NCI-H1092 treated with DMSO at 0.1 percent for 48 hours (cell line): ENCODE results near the gene ARMH3.
"Not testable (repeated sequence)": the region's sequence is repeated elsewhere in the genome, so short reads cannot be mapped to it uniquely, and the experiment has no call there.

ENCODE experiments used
- DNase-seq: peaks from one replicate; lab custom pipeline; 2025; lab: John Stamatoyannopoulos, UW

Gene ARMH3, protein sequence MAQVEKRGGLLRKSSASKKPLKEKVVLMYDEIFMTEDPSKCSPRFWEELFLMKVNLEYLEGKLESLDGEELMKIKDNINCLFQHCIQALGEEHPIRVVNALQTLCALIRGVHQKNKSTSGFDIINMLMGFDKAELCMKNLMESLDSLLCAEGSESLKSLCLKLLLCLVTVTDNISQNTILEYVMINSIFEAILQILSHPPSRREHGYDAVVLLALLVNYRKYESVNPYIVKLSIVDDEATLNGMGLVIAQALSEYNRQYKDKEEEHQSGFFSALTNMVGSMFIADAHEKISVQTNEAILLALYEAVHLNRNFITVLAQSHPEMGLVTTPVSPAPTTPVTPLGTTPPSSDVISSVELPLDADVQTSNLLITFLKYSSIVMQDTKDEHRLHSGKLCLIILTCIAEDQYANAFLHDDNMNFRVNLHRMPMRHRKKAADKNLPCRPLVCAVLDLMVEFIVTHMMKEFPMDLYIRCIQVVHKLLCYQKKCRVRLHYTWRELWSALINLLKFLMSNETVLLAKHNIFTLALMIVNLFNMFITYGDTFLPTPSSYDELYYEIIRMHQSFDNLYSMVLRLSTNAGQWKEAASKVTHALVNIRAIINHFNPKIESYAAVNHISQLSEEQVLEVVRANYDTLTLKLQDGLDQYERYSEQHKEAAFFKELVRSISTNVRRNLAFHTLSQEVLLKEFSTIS

GRCh38 chr10:102055647-102056419 lies at the start of gene ARMH3:
Gene ARMH3, minus strand, starts transcription at chr10:102056173. Its CDS starts 16,059 bp downstream, at chr10:102040114.
- DNase-seq = peak; percentile 89

DNA sequence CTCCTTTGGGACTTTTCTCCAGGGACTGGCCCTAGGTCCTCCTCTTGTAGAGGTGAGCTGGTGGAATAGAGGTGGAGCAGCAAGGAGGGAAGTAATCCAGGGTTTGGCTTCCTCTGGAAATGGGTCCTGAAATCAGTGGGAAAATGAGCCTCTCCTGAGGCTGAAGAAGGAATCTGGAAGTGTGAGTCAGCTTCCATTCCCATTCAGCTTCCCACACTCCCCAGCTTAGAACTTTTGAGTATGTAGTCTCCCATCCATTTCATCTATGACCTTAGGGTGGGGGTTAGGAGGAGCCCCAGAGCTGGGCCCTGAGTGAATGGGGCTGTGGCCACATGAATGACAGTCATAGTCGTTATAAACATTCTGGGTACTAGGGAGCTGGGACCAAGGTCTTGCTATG lies 46.4 kb upstream of the ARMH3 start:
- no peak for DNase-seq

DNA sequence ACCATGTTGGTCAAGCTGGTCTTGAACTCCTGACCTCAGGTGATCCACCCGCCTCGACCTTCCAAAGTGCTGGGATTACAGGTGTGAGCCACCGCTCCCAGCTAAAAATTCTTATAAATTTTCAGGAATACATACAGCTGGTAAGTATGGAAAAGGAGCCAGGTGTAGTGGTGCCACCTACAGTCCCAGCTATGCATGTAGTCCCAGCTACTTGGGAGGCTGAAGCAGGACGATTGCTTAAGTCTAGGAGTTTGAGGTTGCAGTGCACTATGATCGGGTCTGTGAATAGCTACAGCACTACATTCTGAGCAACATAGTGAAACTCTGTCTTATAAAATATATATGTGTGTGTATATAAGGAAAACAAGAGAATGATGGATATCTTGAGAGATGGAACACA lies 45.2 kb upstream of the ARMH3 start:
- DNase-seq = no peak

DNA sequence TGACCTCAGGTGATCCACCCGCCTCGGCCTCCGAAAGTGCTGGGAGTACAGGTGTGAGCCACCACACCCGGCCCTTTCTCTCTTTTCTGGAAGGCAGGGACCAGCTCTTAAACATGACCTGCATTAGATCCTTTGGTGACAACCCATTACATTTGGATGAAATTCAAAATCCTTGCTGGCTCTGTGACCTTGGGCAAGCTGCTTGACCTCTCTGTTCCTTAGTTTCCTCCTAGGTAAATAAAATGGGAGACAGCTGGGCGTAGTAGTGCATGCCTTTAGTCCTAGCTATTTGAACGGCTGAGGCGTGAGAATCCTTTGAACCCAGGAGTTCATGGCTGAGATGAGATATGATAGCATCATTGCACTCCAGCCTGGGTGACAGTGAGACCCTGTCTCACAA lies 40.5 kb upstream of the ARMH3 start:
- no peak for DNase-seq

DNA sequence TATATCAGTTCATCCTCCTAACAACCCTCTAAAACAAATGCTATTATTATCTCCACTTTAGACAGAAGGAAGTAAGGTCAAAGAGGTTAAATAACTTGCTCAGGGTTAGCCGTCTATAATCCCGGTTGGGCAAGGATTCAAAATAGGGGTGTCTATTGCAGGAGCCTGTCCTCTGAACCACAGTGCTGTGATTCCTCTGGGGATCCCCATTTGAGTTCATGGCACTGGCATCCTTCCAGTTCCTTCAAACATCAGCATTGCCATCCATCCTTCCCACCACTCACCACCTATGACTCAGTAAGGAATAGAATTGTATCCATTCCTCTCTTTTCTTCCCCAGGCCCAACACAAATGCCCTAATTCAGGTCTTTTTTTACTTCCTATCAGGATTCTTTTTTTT lies 34.8 kb upstream of the ARMH3 start:
- no peak for DNase-seq

- no peak for DNase-seq
These were observed 30.2 kb upstream of the ARMH3 start for GRCh38 chr10:102086196-102086595.

DNA sequence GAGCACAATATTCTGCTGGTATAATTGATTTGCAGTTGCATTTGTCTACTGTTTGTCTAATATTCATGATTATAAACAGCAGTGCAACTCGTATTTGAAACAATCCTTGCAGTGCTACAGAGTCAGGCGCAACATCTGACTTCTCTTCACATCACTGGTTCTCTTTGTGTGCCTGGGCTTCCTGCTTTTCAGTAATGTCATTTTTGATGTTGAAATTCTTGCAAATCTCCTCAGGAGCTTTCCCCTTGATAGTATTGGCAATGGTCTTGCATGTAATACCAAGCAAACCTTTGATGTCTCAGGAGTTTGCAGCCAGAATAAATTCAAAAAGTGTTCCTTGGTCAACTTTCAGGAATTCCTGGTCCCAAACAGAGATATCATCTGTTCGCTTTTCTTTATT lies 29.4 kb upstream of the ARMH3 start:
- no peak for DNase-seq

GRCh38 chr10:102083541-102083940 lies 27.6 kb upstream of the ARMH3 start:
- no peak for DNase-seq

DNA sequence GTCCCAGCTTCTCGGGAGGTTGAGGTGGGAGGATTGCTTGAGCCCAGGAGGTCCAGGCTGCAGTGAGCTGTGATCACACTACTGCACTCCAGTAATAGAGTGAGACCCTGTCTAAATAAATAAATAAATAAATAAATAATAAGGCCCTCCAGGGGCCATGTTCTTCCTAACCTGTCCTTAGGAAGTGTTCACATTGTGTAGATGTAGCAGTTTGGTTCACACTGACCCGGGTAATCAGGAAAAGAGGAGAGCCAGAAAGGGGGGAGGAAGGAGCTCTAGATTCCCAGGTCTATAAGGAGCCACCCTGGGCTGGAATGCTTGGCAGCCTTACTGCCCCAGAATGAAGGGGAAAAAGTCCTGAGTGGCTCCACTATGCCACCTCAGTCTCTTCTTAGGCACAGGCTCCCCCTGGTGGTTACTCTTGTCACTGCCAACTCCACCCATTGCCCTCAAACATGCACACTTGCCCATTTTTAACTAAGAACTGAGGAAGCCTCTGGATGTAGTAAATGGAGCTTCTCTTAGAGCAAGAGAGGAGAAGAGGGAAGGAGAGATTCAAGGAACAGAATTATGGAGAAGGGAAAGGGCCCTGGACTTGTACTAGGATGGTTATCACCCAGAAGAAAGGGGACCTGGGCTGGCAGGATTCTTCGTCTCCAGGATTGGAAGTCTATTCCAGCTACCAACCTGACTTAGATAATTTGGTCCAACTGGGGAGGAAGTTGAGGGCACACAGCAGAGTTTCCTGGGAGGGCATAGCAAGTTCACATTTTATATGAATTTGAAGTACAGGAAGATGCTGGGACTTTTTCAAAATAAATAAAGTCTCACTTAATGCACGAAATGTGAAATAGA lies 16.9 kb upstream of the ARMH3 start:
- peak; percentile 60 for DNase-seq

GRCh38 chr10:102069071-102069470 lies 13.1 kb upstream of the ARMH3 start:
- DNase-seq = no peak

DNA sequence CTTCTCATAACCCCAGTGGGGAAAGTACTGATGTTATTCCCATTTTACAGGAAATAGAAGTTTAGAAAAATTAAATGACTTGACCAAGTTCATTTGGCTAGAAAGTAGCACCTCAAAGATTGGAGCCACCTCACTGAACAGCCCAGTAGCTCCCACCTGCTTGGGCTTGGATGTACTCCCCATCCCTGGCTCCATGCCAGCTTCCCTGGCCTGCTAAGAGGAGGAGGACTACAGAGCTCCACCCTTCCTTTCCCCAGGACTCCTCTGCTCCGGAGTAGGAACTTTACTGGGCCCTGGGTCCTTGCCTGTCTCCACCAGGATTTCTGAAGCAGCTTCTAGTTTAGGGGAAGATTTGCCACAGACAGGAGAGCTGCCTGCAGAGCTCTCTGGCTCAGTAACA lies 12.2 kb upstream of the ARMH3 start:
- DNase-seq = no peak

DNA sequence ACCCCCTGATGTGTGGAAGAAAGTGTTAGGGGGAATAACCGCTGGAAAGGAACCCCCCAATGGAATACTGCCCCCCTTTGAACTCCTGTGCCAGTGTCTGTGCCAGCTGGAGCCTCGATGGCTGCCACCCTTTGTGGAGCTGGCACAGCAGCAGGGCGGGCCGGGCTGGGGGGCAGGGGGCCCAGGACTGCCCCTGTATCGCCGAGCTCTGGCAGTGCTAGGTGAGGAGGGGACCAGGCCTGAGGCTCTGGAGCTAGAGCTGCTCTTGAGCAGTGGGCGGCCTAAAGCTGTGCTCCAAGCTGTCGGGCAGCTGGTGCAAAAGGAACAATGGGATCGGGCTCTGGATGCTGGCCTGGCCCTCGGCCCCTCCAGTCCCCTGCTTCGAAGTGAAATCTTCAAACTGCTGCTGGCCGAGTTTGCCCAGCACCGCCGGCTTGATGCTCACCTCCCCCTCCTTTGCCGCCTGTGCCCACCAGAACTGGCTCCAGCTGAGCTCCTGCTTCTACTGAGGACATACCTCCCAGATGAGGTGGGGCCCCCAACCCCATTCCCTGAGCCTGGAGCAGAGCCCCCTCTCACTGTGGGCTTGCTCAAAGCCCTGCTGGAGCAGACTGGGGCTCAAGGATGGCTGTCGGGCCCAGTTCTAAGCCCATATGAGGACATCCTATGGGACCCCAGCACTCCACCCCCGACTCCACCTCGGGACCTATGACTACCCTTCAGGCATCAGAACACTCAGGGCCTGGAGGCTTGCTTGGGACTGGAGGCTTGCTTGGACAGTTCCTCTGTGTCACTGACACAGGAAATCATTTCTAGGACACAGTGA lies 11.3 kb upstream of the ARMH3 start:
- no peak for DNase-seq

GRCh38 chr10:102066399-102067088 lies 10.6 kb upstream of the ARMH3 start:
- no peak for DNase-seq

DNA sequence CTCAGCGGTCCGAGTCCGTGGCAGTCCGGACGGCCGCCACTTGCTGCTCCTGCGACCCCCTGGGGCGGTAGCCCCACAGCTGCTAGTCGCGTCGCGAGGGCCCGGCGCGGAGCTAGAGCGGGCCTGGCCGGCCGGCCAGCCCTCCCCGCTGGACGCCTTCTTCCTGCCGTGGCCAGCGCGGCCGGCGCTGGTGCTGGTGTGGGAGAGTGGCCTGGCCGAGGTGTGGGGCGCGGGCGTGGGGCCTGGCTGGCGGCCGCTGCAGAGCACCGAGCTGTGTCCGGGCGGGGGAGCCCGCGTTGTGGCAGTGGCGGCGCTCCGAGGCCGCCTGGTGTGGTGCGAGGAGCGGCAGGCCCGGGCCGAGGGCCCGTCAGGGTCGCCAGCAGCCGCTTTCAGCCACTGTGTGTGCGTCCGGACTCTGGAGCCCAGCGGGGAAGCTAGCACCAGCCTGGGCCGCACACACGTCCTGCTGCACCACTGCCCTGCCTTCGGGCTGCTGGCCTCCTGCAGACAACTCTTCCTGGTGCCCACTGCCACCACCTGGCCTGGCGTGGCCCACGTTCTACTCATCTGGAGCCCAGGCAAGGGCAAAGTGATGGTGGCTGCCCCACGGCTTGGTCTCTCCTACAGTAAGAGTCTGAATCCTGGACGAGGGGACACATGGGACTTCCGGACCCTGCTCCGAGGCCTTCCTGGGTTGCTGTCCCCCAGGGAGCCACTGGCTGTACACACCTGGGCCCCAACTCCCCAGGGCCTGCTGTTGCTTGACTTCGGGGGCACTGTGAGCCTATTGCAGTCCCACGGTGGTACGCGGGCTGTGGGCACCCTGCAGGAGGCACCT lies 9.8 kb upstream of the ARMH3 start:
- DNase-seq = peak; percentile 17

DNA sequence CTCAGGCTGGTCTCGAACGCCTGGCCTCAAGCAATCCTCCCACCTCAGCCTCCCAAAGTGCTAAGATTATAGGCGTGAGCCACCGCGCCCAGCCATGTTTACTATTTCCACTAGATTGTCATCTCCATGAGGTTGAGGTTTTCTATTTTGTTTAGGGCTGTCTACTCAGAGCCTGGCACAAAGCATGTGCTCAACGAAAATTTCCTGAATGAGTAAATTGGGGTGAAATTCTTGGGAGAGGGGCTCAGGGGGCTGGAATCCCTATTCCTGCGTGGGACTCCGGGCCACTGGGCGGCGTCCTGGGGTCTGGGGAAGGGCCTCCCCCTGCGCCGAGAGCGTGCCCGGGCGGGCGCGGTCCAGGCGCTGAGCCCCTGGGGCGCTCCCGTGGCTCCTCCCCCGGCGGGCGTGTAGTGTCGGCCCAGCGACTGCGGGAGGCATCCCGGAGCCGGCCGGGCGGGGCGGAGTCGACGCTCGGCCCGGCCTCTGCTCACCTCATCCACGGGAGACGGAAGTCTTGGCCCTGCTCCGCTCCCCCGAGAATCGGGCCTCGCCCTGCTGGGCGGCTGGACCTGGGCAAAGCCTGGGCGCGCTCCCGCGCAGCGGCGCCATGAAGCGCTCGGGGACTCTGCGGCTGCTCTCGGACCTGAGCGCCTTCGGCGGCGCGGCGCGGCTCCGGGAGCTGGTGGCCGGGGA lies 9.0 kb upstream of the ARMH3 start, which contains the start of gene HPS6:
Gene HPS6, plus strand, starts transcription at position 482 of the 693 bp plus-strand sequence. Its CDS starts 126 bp downstream, at position 608.
- peak; percentile 49 for DNase-seq

DNA sequence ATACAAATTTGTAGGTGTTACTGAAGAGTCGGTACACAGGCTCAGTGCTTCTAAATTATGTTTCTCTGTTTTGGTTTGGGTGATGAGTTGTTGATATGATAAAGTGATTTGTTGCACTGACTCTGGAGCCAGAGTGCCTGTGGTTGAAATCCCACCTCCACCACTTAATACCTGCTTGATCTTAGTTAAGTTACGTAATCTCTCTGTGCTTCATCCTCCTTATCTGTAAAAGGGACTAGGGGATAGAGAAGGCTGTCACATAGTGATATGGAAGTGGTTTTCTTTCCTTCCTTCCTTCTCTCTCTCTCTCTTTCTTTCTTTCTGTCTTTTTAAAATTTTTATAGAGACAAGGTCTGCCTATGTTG lies 8.5 kb upstream of the ARMH3 start:
- no peak for DNase-seq

GRCh38 chr10:102059987-102060386 lies 4.0 kb upstream of the ARMH3 start:
- no peak for DNase-seq

GRCh38 chr10:102054881-102055646 lies 909 bp downstream of the ARMH3 start:
- DNase-seq = not testable (repeated sequence)
